ENCODE results near the gene PELO.

DNA sequence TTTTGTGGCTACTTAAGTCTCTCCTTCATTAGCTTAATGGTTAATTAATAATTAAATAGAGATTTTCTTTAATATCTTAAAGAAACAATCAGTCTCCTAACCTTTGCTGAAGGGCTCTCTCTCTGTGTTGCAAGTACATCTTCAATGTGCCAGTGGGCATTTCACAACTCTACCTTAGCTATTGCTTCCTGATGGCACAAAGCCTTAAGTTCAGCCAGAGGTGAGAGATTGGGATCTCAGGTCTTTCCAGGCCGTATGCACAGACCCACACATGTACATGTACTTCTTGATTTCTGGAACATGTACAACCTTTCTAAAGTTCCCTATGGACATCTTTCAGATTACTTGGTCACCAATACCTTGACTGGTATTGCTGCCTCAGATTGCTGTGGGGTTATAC lies 8.9 kb upstream of the PELO start:
- TF ChIP-seq, protein P1, sequence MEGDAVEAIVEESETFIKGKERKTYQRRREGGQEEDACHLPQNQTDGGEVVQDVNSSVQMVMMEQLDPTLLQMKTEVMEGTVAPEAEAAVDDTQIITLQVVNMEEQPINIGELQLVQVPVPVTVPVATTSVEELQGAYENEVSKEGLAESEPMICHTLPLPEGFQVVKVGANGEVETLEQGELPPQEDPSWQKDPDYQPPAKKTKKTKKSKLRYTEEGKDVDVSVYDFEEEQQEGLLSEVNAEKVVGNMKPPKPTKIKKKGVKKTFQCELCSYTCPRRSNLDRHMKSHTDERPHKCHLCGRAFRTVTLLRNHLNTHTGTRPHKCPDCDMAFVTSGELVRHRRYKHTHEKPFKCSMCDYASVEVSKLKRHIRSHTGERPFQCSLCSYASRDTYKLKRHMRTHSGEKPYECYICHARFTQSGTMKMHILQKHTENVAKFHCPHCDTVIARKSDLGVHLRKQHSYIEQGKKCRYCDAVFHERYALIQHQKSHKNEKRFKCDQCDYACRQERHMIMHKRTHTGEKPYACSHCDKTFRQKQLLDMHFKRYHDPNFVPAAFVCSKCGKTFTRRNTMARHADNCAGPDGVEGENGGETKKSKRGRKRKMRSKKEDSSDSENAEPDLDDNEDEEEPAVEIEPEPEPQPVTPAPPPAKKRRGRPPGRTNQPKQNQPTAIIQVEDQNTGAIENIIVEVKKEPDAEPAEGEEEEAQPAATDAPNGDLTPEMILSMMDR (tag by site-specific recombination; IDR thresholded peaks at IDR 0.05), result no peak
- TF ChIP-seq, protein P2, sequence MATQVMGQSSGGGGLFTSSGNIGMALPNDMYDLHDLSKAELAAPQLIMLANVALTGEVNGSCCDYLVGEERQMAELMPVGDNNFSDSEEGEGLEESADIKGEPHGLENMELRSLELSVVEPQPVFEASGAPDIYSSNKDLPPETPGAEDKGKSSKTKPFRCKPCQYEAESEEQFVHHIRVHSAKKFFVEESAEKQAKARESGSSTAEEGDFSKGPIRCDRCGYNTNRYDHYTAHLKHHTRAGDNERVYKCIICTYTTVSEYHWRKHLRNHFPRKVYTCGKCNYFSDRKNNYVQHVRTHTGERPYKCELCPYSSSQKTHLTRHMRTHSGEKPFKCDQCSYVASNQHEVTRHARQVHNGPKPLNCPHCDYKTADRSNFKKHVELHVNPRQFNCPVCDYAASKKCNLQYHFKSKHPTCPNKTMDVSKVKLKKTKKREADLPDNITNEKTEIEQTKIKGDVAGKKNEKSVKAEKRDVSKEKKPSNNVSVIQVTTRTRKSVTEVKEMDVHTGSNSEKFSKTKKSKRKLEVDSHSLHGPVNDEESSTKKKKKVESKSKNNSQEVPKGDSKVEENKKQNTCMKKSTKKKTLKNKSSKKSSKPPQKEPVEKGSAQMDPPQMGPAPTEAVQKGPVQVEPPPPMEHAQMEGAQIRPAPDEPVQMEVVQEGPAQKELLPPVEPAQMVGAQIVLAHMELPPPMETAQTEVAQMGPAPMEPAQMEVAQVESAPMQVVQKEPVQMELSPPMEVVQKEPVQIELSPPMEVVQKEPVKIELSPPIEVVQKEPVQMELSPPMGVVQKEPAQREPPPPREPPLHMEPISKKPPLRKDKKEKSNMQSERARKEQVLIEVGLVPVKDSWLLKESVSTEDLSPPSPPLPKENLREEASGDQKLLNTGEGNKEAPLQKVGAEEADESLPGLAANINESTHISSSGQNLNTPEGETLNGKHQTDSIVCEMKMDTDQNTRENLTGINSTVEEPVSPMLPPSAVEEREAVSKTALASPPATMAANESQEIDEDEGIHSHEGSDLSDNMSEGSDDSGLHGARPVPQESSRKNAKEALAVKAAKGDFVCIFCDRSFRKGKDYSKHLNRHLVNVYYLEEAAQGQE (tag by site-specific recombination; IDR thresholded peaks at IDR 0.05), result no peak
- no peak for TF ChIP-seq YY1 (tag by site-specific recombination; IDR thresholded peaks at IDR 0.05)
- TF ChIP-seq ZNF302 (tag by site-specific recombination; IDR thresholded peaks at IDR 0.05; ENCODE audit: low read depth), result no peak
- no peak for TF ChIP-seq ZNF138 (tag by site-specific recombination; IDR thresholded peaks at IDR 0.05; ENCODE audit: borderline replicate concordance)

All from HEK293 (cell line).